H1 (cell line): ENCODE data around the gene USP13. TPM values are rescaled to one million over a fixed set of nuclear protein-coding genes. Genes with fewer than 3 reads are reported as not detected.

Experiments used
- CTCF ChIA-PET: fragments of 300-600 bp; sonication (Branson Sonifier 250); formaldehyde crosslinking; loops from one replicate; lab custom pipeline; 2021; ENCODE audit not compliant: partially characterized antibody; lab: Charles Lee
- POLR2A ChIA-PET: fragments of 300-600 bp; sonication (Branson Sonifier 250); formaldehyde crosslinking; loops from one replicate; lab custom pipeline; 2021; ENCODE audit warnings: inconsistent platforms; ENCODE audit not compliant: partially characterized antibody; lab: Charles Lee
- DNase-seq, 2 experiments: peaks; one replicate each; pipeline versions ENCODE4 v3.0.0 to v3.0.0-alpha.2; 2010 to 2022; ENCODE audit warnings: low spot score in 2 of 2, low read depth in 1 of 2, mixed read lengths in 1 of 2
- FAIRE-seq: peaks from 2 replicates; lab custom pipeline; 2011; peaks lifted over from hg19 to GRCh38; lab: Jason Lieb, UNC
- H2AFZ ChIP-seq: 2 replicates; pipeline ENCODE4 v1.8.1; 2012; ENCODE audit warnings: low read length, inconsistent platforms
- H2AK5ac ChIP-seq: 2 replicates; pipeline ENCODE4 v1.6.1; 2013; ENCODE audit warnings: low read depth, low read length
- H2BK120ac ChIP-seq: replicated peaks from 2 replicates; pipeline ENCODE3; 2013; ENCODE audit warnings: low read depth, low read length, inconsistent platforms
- H2BK12ac ChIP-seq: 2 replicates; pipeline ENCODE4 v1.6.1; 2013; ENCODE audit warnings: low read depth, low read length
- H2BK15ac ChIP-seq: 2 replicates; pipeline ENCODE4 v1.6.1; 2013; ENCODE audit warnings: low read length
- H2BK20ac ChIP-seq: 2 replicates; pipeline ENCODE4 v1.6.1; 2013; ENCODE audit warnings: low read length
- H2BK5ac ChIP-seq: 2 replicates; pipeline ENCODE4 v1.6.1; 2013; ENCODE audit warnings: low read depth, low read length
- H3K14ac ChIP-seq: 2 replicates; pipeline ENCODE4 v1.6.1; 2013; ENCODE audit warnings: inconsistent platforms; ENCODE audit not compliant: insufficient read length
- H3K18ac ChIP-seq: 2 replicates; pipeline ENCODE4 v1.6.1; 2013; ENCODE audit warnings: low read length; ENCODE audit errors: extremely low read depth
- H3K23ac ChIP-seq: 2 replicates; pipeline ENCODE4 v1.6.1; 2013; ENCODE audit warnings: inconsistent platforms; ENCODE audit not compliant: insufficient read length
- H3K23me2 ChIP-seq: 2 replicates; pipeline ENCODE4 v1.6.1; 2013; ENCODE audit warnings: low read depth, low read length
- H3K27ac ChIP-seq: 2 replicates; pipeline ENCODE4 v1.6.1; 2011; ENCODE audit warnings: low read depth, low read length, inconsistent platforms
- H3K27me3 ChIP-seq, 4 experiments: replicated peaks in 1 of 4; 1 replicate in 1 of 4; 2 replicates in 3 of 4; pipeline versions ENCODE4 v1.6.1 to v1.8.1; 2011 to 2013; ENCODE audit warnings: low read length in 3 of 4, mild to moderate bottlenecking in 3 of 4, inconsistent platforms in 2 of 4, mixed read lengths in 2 of 4, moderate library complexity in 1 of 4; ENCODE audit not compliant: control insufficient read depth in 3 of 4, insufficient read depth in 3 of 4; ENCODE audit errors: extremely low read depth in 1 of 4
- H3K36me3 ChIP-seq, 4 experiments: 2 replicates each; pipeline versions ENCODE4 v1.6.1 to v1.8.1; 2011 to 2013; ENCODE audit warnings: mild to moderate bottlenecking in 4 of 4, low read length in 3 of 4, moderate library complexity in 2 of 4, control low read depth in 1 of 4, inconsistent platforms in 1 of 4; ENCODE audit not compliant: insufficient read depth in 4 of 4, control insufficient read depth in 2 of 4
- H3K4ac ChIP-seq: replicated peaks from 2 replicates; pipeline ENCODE3; 2013; ENCODE audit warnings: low read length, low read depth, mixed read lengths, inconsistent platforms; ENCODE audit not compliant: insufficient read length
- H3K4me1 ChIP-seq, 4 experiments: replicated peaks in 1 of 4; 1 replicate in 1 of 4; 2 replicates in 3 of 4; pipeline versions ENCODE4 v1.6.1 to v1.8.1; 2011 to 2013; ENCODE audit warnings: low read length in 3 of 4, inconsistent platforms in 2 of 4, mixed read lengths in 1 of 4; ENCODE audit not compliant: insufficient read depth in 4 of 4, control insufficient read depth in 3 of 4
- H3K4me2 ChIP-seq, 2 experiments: 2 replicates each; pipeline versions ENCODE4 v1.6.1 to v1.8.1; 2011 to 2013; ENCODE audit warnings: low read depth in 2 of 2, low read length in 2 of 2, control low read depth in 1 of 2, inconsistent platforms in 1 of 2, mild to moderate bottlenecking in 1 of 2; ENCODE audit not compliant: insufficient read depth in 1 of 2
- H3K4me3 ChIP-seq, 4 experiments: fragments of 200-600, 300-600 bp in 1 of 4; sonication (generic), shearing (Covaris generic), sonication (Bioruptor Twin) in 1 of 4; 2 replicates each; pipeline versions ENCODE4 v1.5.1 to v1.8.1; 2011 to 2016; ENCODE audit warnings: low read length in 4 of 4, low read depth in 3 of 4, control low read depth in 2 of 4, inconsistent platforms in 2 of 4, mild to moderate bottlenecking in 2 of 4, mixed read lengths in 1 of 4, moderate library complexity in 1 of 4; ENCODE audit not compliant: insufficient read depth in 2 of 4; ENCODE audit errors: extremely low read depth in 1 of 4
- H3K56ac ChIP-seq: replicated peaks from 2 replicates; pipeline ENCODE3; 2013; ENCODE audit warnings: low read depth, mild to moderate bottlenecking, mixed read lengths, low read length, inconsistent platforms; ENCODE audit not compliant: insufficient read length
- H3K79me1 ChIP-seq: 2 replicates; pipeline ENCODE4 v1.6.1; 2013; ENCODE audit warnings: low read depth, low read length, control low read depth
- H3K79me2 ChIP-seq, 2 experiments: 2 replicates each; pipeline versions ENCODE4 v1.6.1 to v1.8.1; 2012 to 2013; ENCODE audit warnings: low read length in 2 of 2, mild to moderate bottlenecking in 2 of 2, inconsistent platforms in 1 of 2; ENCODE audit not compliant: insufficient read depth in 2 of 2, control insufficient read depth in 1 of 2
- H3K9ac ChIP-seq, 4 experiments: replicated peaks in 1 of 4; 1 replicate in 1 of 4; 2 replicates in 3 of 4; pipeline versions ENCODE4 v1.6.1 to v1.8.1; 2011 to 2013; ENCODE audit warnings: low read depth in 3 of 4, low read length in 3 of 4, control low read depth in 2 of 4, mild to moderate bottlenecking in 2 of 4, moderate library complexity in 2 of 4, inconsistent platforms in 1 of 4; ENCODE audit errors: extremely low read depth in 1 of 4
- H3K9me3 ChIP-seq, 2 experiments: 2 replicates each; pipeline versions ENCODE4 v1.6.1 to v1.8.1; 2012 to 2013; ENCODE audit warnings: mild to moderate bottlenecking in 2 of 2, moderate library complexity in 2 of 2, control low read depth in 1 of 2, inconsistent platforms in 1 of 2, low read depth in 1 of 2, low read length in 1 of 2, mixed read lengths in 1 of 2; ENCODE audit not compliant: insufficient read depth in 2 of 2
- H4K20me1 ChIP-seq, 2 experiments: replicated peaks in 1 of 2; 2 replicates each; pipeline versions ENCODE3 to v1.8.1; 2011 to 2013; ENCODE audit warnings: inconsistent platforms in 2 of 2, low read length in 2 of 2, mild to moderate bottlenecking in 1 of 2; ENCODE audit not compliant: insufficient read depth in 2 of 2, control insufficient read depth in 1 of 2
- H4K5ac ChIP-seq: 2 replicates; pipeline ENCODE4 v1.6.1; 2013; ENCODE audit warnings: low read length, low read depth, mixed read lengths, inconsistent platforms; ENCODE audit not compliant: insufficient read length
- H4K8ac ChIP-seq: 2 replicates; pipeline ENCODE4 v1.8.0; 2013; ENCODE audit warnings: mild to moderate bottlenecking, moderate library complexity, low read length, inconsistent platforms; ENCODE audit not compliant: insufficient read depth; ENCODE audit errors: extremely low read depth
- H4K91ac ChIP-seq: replicated peaks from 2 replicates; pipeline ENCODE3; 2013; ENCODE audit warnings: low read length, mixed read lengths, inconsistent platforms; ENCODE audit not compliant: insufficient read length
- ASH2L ChIP-seq: fragments of 200-600, 300-600 bp; sonication (generic); IDR thresholded peaks from one replicate; pipeline ENCODE4 v1.7.1; 2017; ENCODE audit warnings: low read length
- CBX5 ChIP-seq: fragments of 300-800, 300-1000 bp; sonication (generic); IDR thresholded peaks from 2 replicates; pipeline ENCODE4 v1.7.1; 2016; ENCODE audit warnings: antibody characterized with exemption, low read length, low read depth
- CHD1 ChIP-seq: IDR thresholded peaks from 2 replicates; pipeline ENCODE4 v1.6.1; 2012; ENCODE audit warnings: low read depth, low read length, improper control_type of control experiment
- CHD2 ChIP-seq: IDR thresholded peaks from 2 replicates; pipeline ENCODE4 v1.6.1; 2012; ENCODE audit warnings: low read length, improper control_type of control experiment
- CTCF ChIP-seq, 3 experiments: IDR thresholded peaks; 1 replicate in 2 of 3; 2 replicates in 1 of 3; pipeline versions ENCODE4 v1.5.1 to v1.6.1; 2011; ENCODE audit warnings: low read length in 3 of 3, mild to moderate bottlenecking in 3 of 3, inconsistent platforms in 2 of 3, low read depth in 1 of 3, moderate library complexity in 1 of 3; ENCODE audit not compliant: insufficient read depth in 1 of 3; ENCODE audit errors: control extremely low read depth in 1 of 3
- E2F6 ChIP-seq: IDR thresholded peaks from 2 replicates; pipeline ENCODE4 v1.6.1; 2012; ENCODE audit warnings: inconsistent platforms
- RAD21 ChIP-seq, 2 experiments: IDR thresholded peaks in 1 of 2; conservative IDR thresholded peaks in 1 of 2; 2 replicates each; pipeline ENCODE4 v1.6.1; 2011; ENCODE audit warnings: low read depth in 2 of 2, low read length in 2 of 2, improper control_type of control experiment in 1 of 2, inconsistent platforms in 1 of 2, mild to moderate bottlenecking in 1 of 2, moderate library complexity in 1 of 2
- RBBP5 ChIP-seq: IDR thresholded peaks from 2 replicates; pipeline ENCODE4 v1.7.1; 2012; ENCODE audit warnings: low read depth, mild to moderate bottlenecking, inconsistent platforms, low read length, moderate library complexity, borderline replicate concordance
- SAP30 ChIP-seq: fragments of 300-600 bp; sonication (generic); IDR thresholded peaks from 2 replicates; pipeline ENCODE4 v1.7.1; 2012; ENCODE audit warnings: low read length, moderate library complexity, mild to moderate bottlenecking, inconsistent platforms; ENCODE audit not compliant: insufficient read depth, insufficient replicate concordance
- WGBS, 2 experiments: shearing (Covaris generic) in 1 of 2; methylation state at CpG; one replicate each; pipeline versions ENCODE4 v1.1.6 to v1.1.7; 2013 to 2015; ENCODE audit warnings: low lambda C conversion rate in 2 of 2, mixed read lengths in 2 of 2, inconsistent platforms in 1 of 2, low coverage in 1 of 2, missing lambda C conversion rate in 1 of 2; ENCODE audit not compliant: insufficient replicate concordance in 2 of 2, insufficient coverage in 1 of 2, insufficient read length in 1 of 2; ENCODE audit errors: extremely low coverage in 1 of 2, missing lambda C conversion rate in 1 of 2; 5-methylcytosine and 5-hydroxymethylcytosine counted together
- polyA plus RNA-seq, 7 experiments: library from polyadenylated mRNA; depleted of rRNA in 3 of 7; stranded (reverse) in 5 of 7; unstranded in 2 of 7; fragments of >200 nt in 5 of 7; fragments of 200-250 nt in 2 of 7; gene quantifications; 1 replicate in 5 of 7; 2 replicates in 1 of 7; 4 replicates in 1 of 7; pipeline versions ENCODE4 v1.2.1 to v1.2.3, GENCODE V29; 2011 to 2013; ENCODE audit warnings: missing spikeins in 2 of 7, mixed read lengths in 2 of 7
- total RNA-seq: library from RNA; stranded (reverse); fragmentation: NEBNext Ultra II Directional; extraction: Animal tissue kit (Norgen Biotek cat#: 25700); gene quantifications from 2 replicates; pipeline ENCODE4 v1.2.1, GENCODE V29; 2021

The USP13 gene
- total and polyA plus RNA-seq, 2 of the 8 experiments (the other 6 are each of a cell fraction or from before 2014, with no cell fraction given): 7.9 to 25.9 TPM

- FAIRE-seq: peak; percentile 80
- POLR2A ChIA-PET: no interaction called here
- no peak for TF ChIP-seq E2F6
- no peak for TF ChIP-seq CHD1
- no peak for TF ChIP-seq CBX5
- no peak for TF ChIP-seq ASH2L
- no peak for TF ChIP-seq CHD2
- TF ChIP-seq RBBP5: no peak
- TF ChIP-seq CTCF (IDR thresholded peaks at IDR 0.05; ENCODE audit: control extremely low read depth in 1 of 3, insufficient read depth in 1 of 3, low read depth in 1 of 3, low read length in 3 of 3): peak; percentile 59 to 84 (median 72)
- no peak for TF ChIP-seq SAP30
- peak; percentile 84 to 87 for TF ChIP-seq RAD21 (IDR thresholded peaks at IDR 0.05 in 1 of 2, conservative IDR thresholded peaks at IDR 0.05 in 1 of 2; ENCODE audit: low read depth in 2 of 2, low read length in 2 of 2)
Observed at GRCh38 chr3:179768080-179768479, 115.2 kb downstream of the USP13 start.

More at GRCh38 chr3:179768080-179768479, 115.2 kb downstream of the USP13 start:
- no peak overlapping the region for H3K14ac ChIP-seq
- no peaks in the 10 kb centered on the region for H3K27me3 ChIP-seq
- H2AFZ ChIP-seq: no peak overlapping the region
- H2BK20ac ChIP-seq: no peak overlapping the region
- no peaks in the 10 kb centered on the region for H3K79me2 ChIP-seq
- no peak overlapping the region for H2AK5ac ChIP-seq
- no peak overlapping the region for H4K5ac ChIP-seq
- no peak overlapping the region for H2BK120ac ChIP-seq
- no peak overlapping the region for H3K56ac ChIP-seq
- H3K9me3 ChIP-seq: no peaks in the 10 kb centered on the region
- no peak overlapping the region for H2BK5ac ChIP-seq
- H3K18ac ChIP-seq: no peak overlapping the region
- H3K27ac ChIP-seq: no peak overlapping the region
- no peaks in the 10 kb centered on the region for H4K20me1 ChIP-seq
- H3K79me1 ChIP-seq: no peaks in the 10 kb centered on the region
- no peak overlapping the region for H2BK15ac ChIP-seq
- H3K4me1 ChIP-seq: peaks cover 1 to 13% (median 3%) of the 10 kb centered on the region in 4 experiments; a peak in 6 of 7 replicates
- H3K23ac ChIP-seq: no peak overlapping the region
- no peak overlapping the region for H3K9ac ChIP-seq
- H2BK12ac ChIP-seq: no peak overlapping the region
- 52% methylated on average over 3 of the region's 3 CpGs; no CpG with 5 or more reads in 1 of the 2 experiments for WGBS, 2 experiments
- no peaks in the 10 kb centered on the region for H3K23me2 ChIP-seq
- H3K4ac ChIP-seq: no peak overlapping the region
- no peak overlapping the region for H4K91ac ChIP-seq
- H3K4me2 ChIP-seq: no peak overlapping the region
- H3K4me3 ChIP-seq: no peak overlapping the region
- CTCF ChIA-PET: interaction anchor here (0.6 to 2.3 kb wide), 32 partner anchors 10 to 910 kb away, joined by 3 to 16 read pairs (median 4); partner anchors contain the start of gene TTC14
- H4K8ac ChIP-seq: no peak overlapping the region
- peak in 1 of 2 experiments; percentile 58 for DNase-seq
- H3K36me3 ChIP-seq: peaks cover 3 to 22% (median 14%) of the 10 kb centered on the region in 4 experiments; a peak in 6 of 8 replicates
